ENCODE data around the gene DNAH2. TPM values are rescaled to one million over a fixed set of nuclear protein-coding genes. Genes with fewer than 3 reads are reported as not detected.

DNAH2 gene
- total RNA-seq, 1 experiment from 2014 or later, result 2.0 TPM

- TF ChIP-seq RAD21 (IDR thresholded peaks at IDR 0.05; ENCODE audit: low read depth) (no peak), ATF3 (IDR thresholded peaks at IDR 0.05) (no peak), TCF7L2 (IDR thresholded peaks at IDR 0.05; ENCODE audit: borderline replicate concordance, extremely low read depth, insufficient read depth, insufficient read length) (no peak), MAX (IDR thresholded peaks at IDR 0.05) (peak; percentile 97), SP1 (IDR thresholded peaks at IDR 0.05; ENCODE audit: low read depth) (peak; percentile 58)
These were observed 30.3 kb upstream of the DNAH2 start, which contains the start of gene TP53 (continued) for GRCh38 chr17:7687072-7687907.

GRCh38 chr17:7687908-7688807 is 29.4 kb upstream of the DNAH2 start, which contains the start of gene WRAP53:
TSS of gene WRAP53 (plus strand) at chr17:7688477. CDS start at chr17:7688649, 172 bp downstream.
- no TSS peak for BruUV-seq (replicated peaks)
- H3K9me3 ChIP-seq (ENCODE audit: control insufficient read depth in 1 of 2, insufficient read depth in 1 of 2, low read depth in 1 of 2, low read length in 2 of 2), result no peaks in the 10 kb centered on the region
- H3K79me2 ChIP-seq (ENCODE audit: insufficient read depth, low read length), result peaks cover 53% of the 10 kb centered on the region
- RAD21 ChIA-PET (ENCODE audit: low non-redundant PET in 1 of 2, low total read pairs in 2 of 2, uncharacterized antibody in 2 of 2, unreplicated experiment in 2 of 2), result interaction anchor here (0.6 to 1.6 kb wide), 4 partner anchors 31 to 105 kb away, joined by 3 to 6 read pairs (median 4); partner anchors contain the start of gene MPDU1 (in 2 of the 2)
- no peaks in the 10 kb centered on the region for H3K36me3 ChIP-seq (ENCODE audit: control insufficient read depth in 1 of 2, insufficient read depth in 2 of 2, low read length in 2 of 2)
- no peaks in the 10 kb centered on the region for H3K9me2 ChIP-seq (ENCODE audit: insufficient read depth)
- H4K20me1 ChIP-seq (ENCODE audit: insufficient read depth), result no peaks in the 10 kb centered on the region
- CTCF ChIA-PET, result interaction anchor here (0.6 to 3.6 kb wide), 23 partner anchors 9 to 642 kb away, joined by 3 to 54 read pairs (median 4); partner anchors contain the start of genes CYB5D1, DNAH2, FXR2 and MPDU1
- POLR2A ChIA-PET, result interaction anchor here (0.8 to 3.4 kb wide), 31 partner anchors 8 to 485 kb away, joined by 3 to 37 read pairs (median 5); partner anchors contain the start of genes CD68, FXR2, MPDU1 and NAA38
- peak within 1 kb of the TSS; percentile 29 for H2AFZ ChIP-seq (ENCODE audit: low read depth, low read length, poor library complexity, severe bottlenecking)
- ATAC-seq (peak; percentile 91), DNase-seq (ENCODE audit: low read depth, low spot score) (peak; percentile 99)
- peak within 1 kb of the TSS; percentile 86 to 100 for H3K4me3 ChIP-seq (replicated peaks in 1 of 2; ENCODE audit: low read depth in 1 of 2, low read length in 2 of 2)
- H3K4me2 ChIP-seq (ENCODE audit: low read length), result peak within 1 kb of the TSS; percentile 88
- H3K27ac ChIP-seq (ENCODE audit: low read depth, low read length), result peak within 1 kb of the TSS; percentile 89
- intact Hi-C loops (cut with micrococcal nuclease), result loop anchor here (1.0 to 5.0 kb wide), 6 partner anchors 56 to 641 kb away; partner anchors contain the start of gene FXR2
- H3K4me1 ChIP-seq (ENCODE audit: control insufficient read depth in 1 of 2, insufficient read depth in 2 of 2, low read length in 2 of 2), result peaks cover 26 to 33% of the 10 kb centered on the region in 2 experiments
- H3K27me3 ChIP-seq (ENCODE audit: insufficient read depth, low read length), result no peaks in the 10 kb centered on the region
- H3K9ac ChIP-seq (ENCODE audit: low read length), result peak within 1 kb of the TSS; percentile 98
- TF ChIP-seq CTCF (IDR thresholded peaks at IDR 0.05 in 2 of 3, conservative IDR thresholded peaks at IDR 0.05 in 1 of 3; ENCODE audit: borderline replicate concordance in 1 of 3, insufficient read depth in 1 of 3, low read depth in 2 of 3, low read length in 2 of 3) (peak; percentile 93 to 99 (median 99)), SRF (IDR thresholded peaks at IDR 0.05; ENCODE audit: low read depth) (0 out of 2 replicates have a peak, but pooled peaks have one; percentile 42), TCF7L2 (IDR thresholded peaks at IDR 0.05; ENCODE audit: borderline replicate concordance, extremely low read depth, insufficient read depth, insufficient read length) (no peak), EGR1 (IDR thresholded peaks at IDR 0.05; ENCODE audit: low read depth) (peak; percentile 65), EZH2 (IDR thresholded peaks at IDR 0.05) (no peak), FOSL1 (IDR thresholded peaks at IDR 0.05; ENCODE audit: low read depth) (no peak), ZBTB33 (IDR thresholded peaks at IDR 0.05; ENCODE audit: extremely low read depth, insufficient replicate concordance, low read length) (peak; percentile 95), ZFX (IDR thresholded peaks at IDR 0.05) (no peak), JUND (IDR thresholded peaks at IDR 0.05) (no peak), POLR2A (IDR thresholded peaks at IDR 0.05; ENCODE audit: borderline replicate concordance, extremely low read depth, insufficient read depth, insufficient read length) (peak; percentile 73), ATF3 (IDR thresholded peaks at IDR 0.05) (no peak), ZNF274 (IDR thresholded peaks at IDR 0.05; ENCODE audit: low read depth, low read length) (no peak), EZH2phosphoT487 (IDR thresholded peaks at IDR 0.05; ENCODE audit: borderline replicate concordance) (no peak), SP1 (IDR thresholded peaks at IDR 0.05; ENCODE audit: low read depth) (peak; percentile 69)
